ENCODE measurements around the gene EHD4. TPM values are rescaled to one million over a fixed set of nuclear protein-coding genes. Genes with fewer than 3 reads are reported as not detected.

The EHD4 gene
- total RNA-seq, 6 experiments from 2014 or later, result 14.1 to 21.8 (median 18.1) TPM

DNA sequence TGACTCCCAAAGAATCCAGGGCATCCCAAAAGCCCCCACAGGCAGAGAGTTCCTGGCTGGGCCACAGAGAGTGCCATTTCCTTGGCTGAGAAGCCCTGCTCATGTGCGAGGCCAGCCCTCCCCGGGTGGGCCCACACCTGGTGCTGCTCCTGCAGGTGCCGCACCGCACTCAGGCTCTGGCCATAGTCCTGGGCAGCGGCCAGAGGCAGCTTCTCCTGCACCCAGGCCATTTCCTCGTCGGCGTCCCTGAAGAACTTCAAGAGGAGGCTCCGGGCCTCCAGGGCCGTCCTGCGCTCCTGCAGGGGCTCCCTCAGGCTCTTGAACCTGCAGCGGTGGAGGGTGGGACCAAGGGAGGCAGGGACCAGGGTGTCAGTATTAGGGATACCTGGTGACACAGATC is 115.6 kb downstream of the EHD4 start:
- DNase-seq, result no peak
- H3K4me3 Mint-ChIP-seq, result no peak overlapping the region
- peaks cover 6% of the 10 kb centered on the region for H3K27me3 Mint-ChIP-seq (ENCODE audit: insufficient read depth)
- no peaks in the 10 kb centered on the region for H3K9me3 Mint-ChIP-seq
- H3K36me3 Mint-ChIP-seq (ENCODE audit: low read depth), result no peaks in the 10 kb centered on the region
- H3K4me1 Mint-ChIP-seq (ENCODE audit: low read depth), result no peaks in the 10 kb centered on the region
- no peak overlapping the region for H3K27ac Mint-ChIP-seq
- TF ChIP-seq, protein P1, sequence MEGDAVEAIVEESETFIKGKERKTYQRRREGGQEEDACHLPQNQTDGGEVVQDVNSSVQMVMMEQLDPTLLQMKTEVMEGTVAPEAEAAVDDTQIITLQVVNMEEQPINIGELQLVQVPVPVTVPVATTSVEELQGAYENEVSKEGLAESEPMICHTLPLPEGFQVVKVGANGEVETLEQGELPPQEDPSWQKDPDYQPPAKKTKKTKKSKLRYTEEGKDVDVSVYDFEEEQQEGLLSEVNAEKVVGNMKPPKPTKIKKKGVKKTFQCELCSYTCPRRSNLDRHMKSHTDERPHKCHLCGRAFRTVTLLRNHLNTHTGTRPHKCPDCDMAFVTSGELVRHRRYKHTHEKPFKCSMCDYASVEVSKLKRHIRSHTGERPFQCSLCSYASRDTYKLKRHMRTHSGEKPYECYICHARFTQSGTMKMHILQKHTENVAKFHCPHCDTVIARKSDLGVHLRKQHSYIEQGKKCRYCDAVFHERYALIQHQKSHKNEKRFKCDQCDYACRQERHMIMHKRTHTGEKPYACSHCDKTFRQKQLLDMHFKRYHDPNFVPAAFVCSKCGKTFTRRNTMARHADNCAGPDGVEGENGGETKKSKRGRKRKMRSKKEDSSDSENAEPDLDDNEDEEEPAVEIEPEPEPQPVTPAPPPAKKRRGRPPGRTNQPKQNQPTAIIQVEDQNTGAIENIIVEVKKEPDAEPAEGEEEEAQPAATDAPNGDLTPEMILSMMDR (IDR thresholded peaks at IDR 0.05), result no peak

DNA sequence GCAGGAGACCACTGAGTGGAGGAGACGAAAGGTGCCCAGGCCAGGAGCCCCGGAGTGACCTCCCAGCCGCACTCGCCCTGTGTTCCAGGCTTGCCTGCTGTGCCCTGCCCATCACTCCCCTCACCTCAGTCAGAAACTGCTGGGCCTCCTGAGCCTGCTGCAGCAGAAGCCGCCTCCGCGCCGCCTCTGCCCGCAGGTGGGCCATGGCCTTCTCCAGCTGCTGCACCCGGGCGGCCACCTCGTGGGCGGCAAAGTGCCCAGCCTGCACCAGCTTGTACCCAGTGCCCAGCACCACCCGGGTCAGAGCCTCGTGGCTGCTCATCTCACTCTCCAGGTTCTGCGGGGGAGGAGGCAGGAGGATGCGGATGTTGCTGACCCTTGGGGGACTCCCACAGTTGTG is 116.1 kb downstream of the EHD4 start:
- DNase-seq, result no peak
- H3K4me3 Mint-ChIP-seq, result no peak overlapping the region

DNA sequence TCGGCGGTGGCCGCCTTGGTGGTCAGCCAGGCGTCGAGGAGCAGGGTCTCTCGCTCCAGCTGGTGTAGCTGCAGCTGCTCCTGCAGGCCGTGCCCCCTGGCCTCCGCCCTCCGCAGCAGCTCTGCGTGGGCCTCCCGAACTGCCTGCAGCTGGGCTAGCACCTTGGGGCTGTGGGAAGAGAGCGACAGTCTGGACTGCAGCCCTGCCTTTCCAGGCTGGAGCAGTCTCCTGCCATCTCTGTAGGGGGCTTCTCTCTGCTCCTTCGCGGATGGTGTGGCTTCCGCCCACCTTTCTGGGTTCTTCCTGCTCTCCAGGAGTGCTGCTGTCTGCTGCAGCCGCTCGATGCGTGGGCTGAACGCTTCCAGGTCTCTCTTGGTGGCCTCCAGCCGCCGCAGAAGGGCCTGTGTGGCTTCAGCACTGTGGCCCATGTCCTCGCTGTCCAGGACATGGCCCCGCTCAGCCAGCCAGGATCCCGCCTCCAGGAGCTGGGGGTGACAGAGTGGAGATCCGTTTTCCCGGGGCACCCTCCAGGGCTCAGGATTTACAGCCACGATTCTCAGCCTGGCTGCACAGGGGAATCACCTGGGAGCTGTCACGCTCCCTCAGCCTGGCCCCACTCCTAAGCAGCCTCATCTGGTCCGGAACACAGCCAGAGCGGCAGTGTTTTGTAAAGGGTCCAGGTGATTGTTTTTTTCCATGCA is 116.9 kb downstream of the EHD4 start:
- TF ChIP-seq, protein P1 (IDR thresholded peaks at IDR 0.05), result no peak
- Mint-ChIP-seq H3K36me3 (ENCODE audit: low read depth) (no peaks in the 10 kb centered on the region), H3K4me3 (no peak overlapping the region), H3K27ac (no peak overlapping the region), H3K27me3 (ENCODE audit: insufficient read depth) (peaks cover 3% of the 10 kb centered on the region; the same call in 1 of the 2 replicates), H3K4me1 (ENCODE audit: low read depth) (no peaks in the 10 kb centered on the region), H3K9me3 (no peaks in the 10 kb centered on the region)
- DNase-seq, result no peak

More for the DNA sequence above, 116.1 kb downstream of the EHD4 start:
- Mint-ChIP-seq H3K27me3 (ENCODE audit: insufficient read depth) (peaks cover 6% of the 10 kb centered on the region), H3K27ac (no peak overlapping the region), H3K9me3 (no peaks in the 10 kb centered on the region), H3K36me3 (ENCODE audit: low read depth) (no peaks in the 10 kb centered on the region), H3K4me1 (ENCODE audit: low read depth) (no peaks in the 10 kb centered on the region)
- TF ChIP-seq, protein P1 (IDR thresholded peaks at IDR 0.05), result no peak

DNA sequence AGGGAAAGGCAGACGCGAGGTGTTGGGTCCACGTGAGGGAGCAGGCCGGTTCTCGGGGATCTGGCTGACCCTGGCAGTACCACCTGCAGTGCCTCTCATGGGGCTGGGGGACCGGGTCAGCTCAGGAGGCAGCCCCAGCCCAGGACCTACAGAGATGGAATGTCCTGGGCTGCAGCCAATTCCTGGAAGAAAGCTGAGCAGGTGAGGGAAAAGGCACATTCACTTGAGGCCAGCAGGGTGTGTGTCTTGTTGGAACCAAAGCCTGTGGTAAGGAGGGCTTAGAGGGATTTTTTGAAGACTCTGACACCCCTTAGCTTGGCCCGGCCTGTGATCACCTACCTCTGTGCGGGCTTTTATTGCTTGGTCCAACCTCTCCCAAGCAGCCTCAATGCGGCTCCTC is 117.9 kb downstream of the EHD4 start:
- TF ChIP-seq, protein P1 (IDR thresholded peaks at IDR 0.05), result no peak
- DNase-seq, result no peak
- H3K9me3 Mint-ChIP-seq, result no peaks in the 10 kb centered on the region
- no peaks in the 10 kb centered on the region for H3K4me1 Mint-ChIP-seq (ENCODE audit: low read depth)
- peaks cover 7% of the 10 kb centered on the region; the same call in 1 of the 2 replicates for H3K27me3 Mint-ChIP-seq (ENCODE audit: insufficient read depth)
- no peak overlapping the region for H3K27ac Mint-ChIP-seq
- H3K36me3 Mint-ChIP-seq (ENCODE audit: low read depth), result no peaks in the 10 kb centered on the region
- H3K4me3 Mint-ChIP-seq, result no peak overlapping the region

DNA sequence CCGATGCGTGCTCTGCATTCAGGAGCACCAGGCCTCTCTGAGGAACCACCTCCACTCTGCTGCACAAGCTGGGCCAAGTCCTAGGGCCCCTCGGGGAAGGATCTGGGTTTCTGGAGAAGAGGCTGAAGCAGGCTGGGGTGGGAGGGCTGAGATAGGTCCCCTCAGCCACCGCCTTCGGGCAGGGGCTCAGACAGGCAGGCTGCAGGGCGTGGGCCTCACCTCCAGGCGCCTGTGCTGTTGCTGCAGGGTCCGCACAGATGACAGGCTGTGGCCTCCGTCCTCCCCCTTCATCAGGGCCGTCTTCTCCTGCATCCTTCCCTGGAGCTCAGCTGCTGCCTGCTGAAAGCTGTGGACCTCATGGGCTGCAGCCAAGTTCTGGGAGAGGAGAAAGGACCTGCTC is 118.5 kb downstream of the EHD4 start:
- Mint-ChIP-seq H3K27ac (no peak overlapping the region), H3K9me3 (no peaks in the 10 kb centered on the region), H3K4me1 (ENCODE audit: low read depth) (no peaks in the 10 kb centered on the region), H3K4me3 (no peak overlapping the region), H3K27me3 (ENCODE audit: insufficient read depth) (peaks cover 7% of the 10 kb centered on the region; the same call in 1 of the 2 replicates), H3K36me3 (ENCODE audit: low read depth) (no peaks in the 10 kb centered on the region)
- no peak for DNase-seq
- TF ChIP-seq, protein P1 (IDR thresholded peaks at IDR 0.05), result no peak

Measured in HFFc6 (cell line).